Thoracic aorta (tissue), 2 donors: ENCODE results near the gene SLC6A9. TPM values are rescaled to one million over a fixed set of nuclear protein-coding genes. Genes with fewer than 3 reads are reported as not detected.

Source experiments
- ATAC-seq: fragments of 150-250 bp; one replicate; pipeline ENCODE4 v1.8.0; 2017; ENCODE audit warnings: low read depth; ENCODE audit not compliant: insufficient number of reproducible peaks, low FRiP score
- DNase-seq: peaks from one replicate; pipeline ENCODE4 v3.0.0-alpha.2; 2020; ENCODE audit warnings: low spot score
- H3K27ac ChIP-seq, 2 donors: fragments of 200-600 bp; sonication (generic); 1 replicate in 1 of 2; 2 replicates in 1 of 2; pipeline ENCODE4 v1.5.1; 2016; ENCODE audit warnings: mild to moderate bottlenecking in 2 of 2, moderate library complexity in 2 of 2
- H3K27me3 ChIP-seq: fragments of 200-600 bp; sonication (generic); replicated peaks from 2 replicates; pipeline ENCODE4 v1.6.0; 2016; ENCODE audit warnings: mild to moderate bottlenecking; ENCODE audit not compliant: insufficient read depth
- H3K36me3 ChIP-seq: fragments of 200-600 bp; sonication (generic); one replicate; pipeline ENCODE4 v1.5.1; 2016
- H3K4me1 ChIP-seq, 2 donors: fragments of 200-600 bp; sonication (generic); 1 replicate in 1 of 2; 2 replicates in 1 of 2; pipeline versions ENCODE4 v1.5.1 to v1.6.0; 2016; ENCODE audit warnings: low read depth in 2 of 2, mild to moderate bottlenecking in 1 of 2; ENCODE audit not compliant: control insufficient read depth in 1 of 2
- H3K4me3 ChIP-seq: fragments of 200-600 bp; sonication (generic); 2 replicates; pipeline ENCODE4 v1.5.1; 2016; ENCODE audit warnings: mild to moderate bottlenecking
- H3K9me3 ChIP-seq: fragments of 200-600 bp; sonication (generic); 2 replicates; pipeline ENCODE4 v1.5.1; 2016
- CTCF ChIP-seq: fragments of 200-600 bp; sonication (generic); IDR thresholded peaks from one replicate; pipeline ENCODE4 v1.5.1; 2019; ENCODE audit warnings: antibody characterized with exemption
- total RNA-seq, 2 donors: library from RNA; depleted of rRNA; stranded (reverse); fragments of >200 nt; gene quantifications; one replicate each; pipeline versions ENCODE4 v1.1.0 to v1.2.3, GENCODE V29; 2016

The SLC6A9 gene
- total RNA-seq, 2 donors from 2014 or later = 15.0 to 26.8 TPM

GRCh38 chr1:44059664-44060355, 28.5 kb upstream of the SLC6A9 start:
- Histone ChIP-seq H3K4me3 (no peak overlapping the region), H3K27me3 (no peaks in the 10 kb centered on the region), H3K36me3 (no peaks in the 10 kb centered on the region), H3K27ac (no peak overlapping the region), H3K9me3 (no peaks in the 10 kb centered on the region), H3K4me1 (peaks cover 0 to 13% of the 10 kb centered on the region in 2 donors)
- TF ChIP-seq CTCF = no peak
- ATAC-seq = no peak
- DNase-seq = no peak

GRCh38 chr1:44059212-44059611, 27.9 kb upstream of the SLC6A9 start:
- no peak for TF ChIP-seq CTCF
- H3K27me3 ChIP-seq = no peaks in the 10 kb centered on the region
- peaks cover 0 to 14% of the 10 kb centered on the region in 2 donors for H3K4me1 ChIP-seq
- H3K9me3 ChIP-seq = no peaks in the 10 kb centered on the region
- DNase-seq (no peak), ATAC-seq (no peak)
- no peaks in the 10 kb centered on the region for H3K36me3 ChIP-seq
- H3K4me3 ChIP-seq = no peak overlapping the region
- no peak overlapping the region for H3K27ac ChIP-seq

GRCh38 chr1:44057293-44057692, 26.0 kb upstream of the SLC6A9 start:
- H3K4me1 ChIP-seq = peaks cover 0 to 22% of the 10 kb centered on the region in 2 donors
- DNase-seq = no peak
- no peak for ATAC-seq
- H3K36me3 ChIP-seq = no peaks in the 10 kb centered on the region
- no peaks in the 10 kb centered on the region for H3K9me3 ChIP-seq
- no peak overlapping the region for H3K27ac ChIP-seq
- no peaks in the 10 kb centered on the region for H3K27me3 ChIP-seq
- H3K4me3 ChIP-seq = no peak overlapping the region
- no peak for TF ChIP-seq CTCF

- H3K4me1 ChIP-seq = peaks cover 21 to 40% of the 10 kb centered on the region in 2 donors
- no peak for TF ChIP-seq CTCF
- H3K27me3 ChIP-seq = no peaks in the 10 kb centered on the region
- DNase-seq = no peak
- H3K36me3 ChIP-seq = no peaks in the 10 kb centered on the region
- no peaks in the 10 kb centered on the region for H3K9me3 ChIP-seq
- H3K27ac ChIP-seq = no peak overlapping the region
- no peak overlapping the region for H3K4me3 ChIP-seq
- no peak for ATAC-seq
Measured at GRCh38 chr1:44053394-44053793, 22.1 kb upstream of the SLC6A9 start.

- ATAC-seq = no peak
- H3K27ac ChIP-seq = no peak overlapping the region
- peaks cover 27 to 55% of the 10 kb centered on the region in 2 donors for H3K4me1 ChIP-seq
- H3K9me3 ChIP-seq = no peaks in the 10 kb centered on the region
- H3K36me3 ChIP-seq = no peaks in the 10 kb centered on the region
- TF ChIP-seq CTCF = no peak
- no peaks in the 10 kb centered on the region for H3K27me3 ChIP-seq
- DNase-seq = no peak
- no peak overlapping the region for H3K4me3 ChIP-seq
Measured at GRCh38 chr1:44050261-44050660, 19.0 kb upstream of the SLC6A9 start.
